IPS-NIHi7 (cell line): ENCODE data around the gene NRSN2.
"Not testable (repeated sequence)": the region's sequence is repeated elsewhere in the genome, so short reads cannot be mapped to it uniquely, and the experiment has no call there.

Experiments used
- DNase-seq: peaks from one replicate; pipeline ENCODE4 v3.0.0; 2012; ENCODE audit warnings: mixed read lengths; ENCODE audit errors: extremely low spot score

Gene NRSN2

GRCh38 chr20:373171-373890, 26.4 kb downstream of the NRSN2 start:
- peak; percentile 54 for DNase-seq

- DNase-seq, result no peak
Measured at GRCh38 chr20:375265-375889, 28.5 kb downstream of the NRSN2 start.

- no peak for DNase-seq
Measured at GRCh38 chr20:376089-376488, 29.2 kb downstream of the NRSN2 start.

DNA sequence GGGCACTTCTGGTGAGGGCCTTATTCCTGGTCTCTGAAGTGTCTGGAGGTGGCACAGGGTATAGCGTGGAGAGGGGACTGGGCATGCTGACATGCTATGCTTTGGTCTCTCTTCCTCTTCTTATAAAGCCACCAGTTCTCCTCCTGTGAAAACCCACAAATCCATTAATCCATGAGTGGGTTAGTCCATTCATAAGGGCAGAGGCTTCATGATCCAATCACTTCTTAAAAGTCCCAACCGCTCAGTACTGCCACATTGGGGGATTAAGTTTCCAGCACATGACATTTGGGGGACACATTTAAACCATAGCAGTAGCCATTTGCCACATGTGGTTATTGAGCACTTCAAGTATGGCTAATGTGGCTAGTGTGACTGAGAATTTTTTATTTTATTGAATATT, 29.8 kb downstream of the NRSN2 start:
- DNase-seq, result no peak

DNA sequence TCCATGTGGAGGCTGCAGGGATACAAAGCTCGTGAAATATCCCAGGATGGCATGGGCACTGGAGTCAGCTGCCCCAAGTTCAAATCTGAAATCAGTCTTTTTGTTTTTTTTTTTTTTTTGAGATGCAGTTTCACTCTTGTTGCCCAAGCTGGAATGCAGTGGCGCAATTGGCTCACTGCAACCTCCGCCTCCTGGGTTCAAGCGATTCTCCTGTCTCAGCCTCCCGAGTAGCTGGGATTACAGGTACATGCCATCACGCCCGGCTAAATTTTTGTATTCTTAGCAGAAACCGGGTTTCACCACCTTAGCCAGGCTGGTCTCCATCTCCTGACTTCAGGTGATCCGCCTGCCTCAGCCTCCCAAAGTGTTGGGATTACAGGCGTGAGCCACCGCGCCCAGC, 30.7 kb downstream of the NRSN2 start:
- DNase-seq, result not testable (repeated sequence)

- DNase-seq, result no peak
Measured at GRCh38 chr20:378961-379336, 32.0 kb downstream of the NRSN2 start.

- peak; percentile 78 for DNase-seq
Measured at GRCh38 chr20:380763-381580, 34.1 kb downstream of the NRSN2 start.

DNA sequence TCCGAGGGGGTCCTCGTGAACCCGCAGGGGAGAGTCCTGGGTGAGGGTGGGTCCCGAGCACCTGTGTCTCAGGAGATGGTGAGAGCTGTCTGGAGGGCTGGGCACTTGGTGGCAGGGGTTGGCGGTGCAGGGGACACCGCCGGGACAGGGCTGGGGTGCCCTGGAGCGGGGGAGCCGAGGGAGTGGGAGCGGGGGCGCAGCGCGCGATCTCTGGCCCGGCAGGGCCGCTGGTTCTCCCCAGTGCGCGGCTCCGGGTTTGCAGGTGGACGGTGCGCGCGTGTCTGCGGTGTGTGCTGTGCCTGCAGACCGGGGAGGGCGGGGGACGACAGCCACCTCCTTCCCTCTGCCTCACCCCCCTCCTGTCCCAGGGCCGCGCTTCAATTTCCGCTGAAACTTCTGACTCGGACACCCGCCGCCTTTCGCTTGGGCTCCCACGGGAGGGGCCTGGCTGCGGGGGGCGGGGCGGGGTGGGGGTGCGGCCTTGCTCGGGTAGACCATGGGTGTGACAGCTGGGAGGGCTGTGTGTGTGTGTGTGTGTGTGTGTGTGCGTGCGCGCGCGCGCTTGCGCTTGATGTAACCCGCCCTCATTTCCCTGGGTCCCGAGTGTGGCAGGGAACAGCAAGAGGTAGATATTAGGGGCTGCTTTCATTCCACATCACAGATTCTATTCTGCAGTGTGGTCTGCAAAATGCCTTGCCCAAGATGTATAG, 34.8 kb downstream of the NRSN2 start:
- DNase-seq, result peak; percentile 52

GRCh38 chr20:382291-383115, 35.6 kb downstream of the NRSN2 start:
- DNase-seq, result no peak

- DNase-seq, result no peak
Measured at GRCh38 chr20:383889-384288, 37.0 kb downstream of the NRSN2 start.

DNA sequence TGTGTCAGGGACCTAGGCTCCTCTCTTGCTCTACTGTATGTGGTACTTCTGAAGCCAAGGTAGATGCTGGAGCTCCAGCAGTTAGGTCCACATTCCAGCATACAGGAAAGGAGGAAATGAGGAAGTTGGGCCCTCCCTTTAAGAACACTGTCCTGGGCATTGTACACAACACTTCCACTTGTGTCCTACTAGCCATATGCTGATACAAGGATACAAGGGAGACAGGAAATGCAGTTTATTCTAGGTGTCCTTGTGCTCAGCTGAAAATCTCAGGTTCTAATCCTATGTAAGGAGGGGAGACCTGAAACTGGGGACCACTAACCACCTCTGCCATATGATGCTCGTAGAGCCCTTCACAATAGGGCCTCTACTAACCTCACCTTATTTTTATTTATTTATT, 37.8 kb downstream of the NRSN2 start:
- DNase-seq, result no peak

DNA sequence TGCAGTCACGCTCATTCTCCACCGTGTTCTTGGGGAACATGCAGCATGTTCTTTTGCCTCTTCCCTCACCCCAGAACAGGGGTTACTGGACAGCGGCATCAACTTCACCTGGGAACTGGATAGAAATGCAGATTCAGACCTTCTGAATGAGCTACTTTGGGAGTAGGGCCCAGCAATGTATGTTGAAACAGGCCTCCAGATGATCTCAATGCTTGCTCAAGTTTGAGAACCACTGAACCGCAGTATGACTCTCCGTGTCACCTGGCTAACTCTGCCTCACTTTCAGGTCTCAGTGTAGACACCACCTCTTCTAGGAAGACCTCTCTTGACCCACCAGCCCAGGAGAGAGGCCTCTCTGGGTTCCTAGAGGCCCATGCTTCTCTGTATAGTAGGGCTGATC, 38.5 kb downstream of the NRSN2 start:
- no peak for DNase-seq

- not testable (repeated sequence) for DNase-seq
Measured at GRCh38 chr20:386634-387033, 39.7 kb downstream of the NRSN2 start.

- no peak for DNase-seq
Measured at GRCh38 chr20:387520-387919, 40.6 kb downstream of the NRSN2 start.

GRCh38 chr20:388034-388994, 41.4 kb downstream of the NRSN2 start:
- DNase-seq, result no peak

DNA sequence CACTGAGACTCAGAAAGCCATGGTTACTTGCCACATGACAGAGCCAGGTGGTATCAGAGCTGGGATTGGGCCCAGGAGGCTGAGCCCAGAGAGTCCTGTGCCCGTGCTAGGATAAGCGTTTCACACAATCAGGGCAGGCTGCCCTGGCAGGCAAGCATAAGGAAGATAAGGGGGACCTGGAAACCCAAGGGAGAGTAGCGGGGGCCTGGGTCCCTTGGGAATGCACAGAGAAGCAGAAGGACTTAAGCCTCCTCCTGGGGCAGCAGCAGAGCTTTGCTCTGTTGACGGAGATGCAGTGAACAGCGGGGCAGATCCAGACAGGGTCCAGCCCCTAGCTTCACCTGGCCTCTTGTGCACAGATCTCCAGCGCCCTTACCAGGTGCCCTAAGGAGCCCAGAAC, 42.3 kb downstream of the NRSN2 start:
- DNase-seq, result no peak

DNA sequence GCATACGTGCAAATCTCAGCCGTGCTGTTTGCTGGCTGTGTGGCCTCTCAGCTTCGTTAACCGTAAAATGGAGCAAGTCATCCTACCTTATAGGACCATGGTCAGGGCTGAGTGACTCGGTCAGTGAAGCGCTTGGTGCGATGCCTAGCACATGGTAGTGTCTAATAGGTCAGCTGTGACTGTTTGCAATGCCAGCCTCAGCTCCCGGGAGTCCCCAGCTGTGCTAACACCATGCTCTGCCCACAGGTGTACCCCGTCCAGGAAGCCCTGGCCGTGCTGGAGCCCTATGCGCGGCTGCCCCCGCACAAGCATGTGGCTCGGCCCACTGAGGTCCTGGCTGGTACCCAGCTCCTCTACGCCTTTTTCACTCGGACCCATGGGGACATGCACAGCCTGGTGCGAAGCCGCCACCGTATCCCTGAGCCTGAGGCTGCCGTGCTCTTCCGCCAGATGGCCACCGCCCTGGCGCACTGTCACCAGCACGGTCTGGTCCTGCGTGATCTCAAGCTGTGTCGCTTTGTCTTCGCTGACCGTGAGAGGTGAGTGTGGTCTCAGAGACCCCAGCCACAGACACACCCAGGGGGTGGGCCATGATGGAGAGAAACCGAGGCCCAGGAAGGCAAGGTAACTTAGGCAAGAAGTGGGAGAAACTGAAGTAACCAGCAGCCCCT, 44.3 kb downstream of the NRSN2 start:
- no peak for DNase-seq

GRCh38 chr20:393296-393695, 46.4 kb downstream of the NRSN2 start:
- DNase-seq, result not testable (repeated sequence)

GRCh38 chr20:396252-396618, 49.3 kb downstream of the NRSN2 start:
- no peak for DNase-seq
